HS-5 (cell line): Measurements from ENCODE around the gene STK31.
A peak's percentile ranks its signal among the peaks of the same experiment; 100 is the strongest.
"Not testable (repeated sequence)": the region's sequence is repeated elsewhere in the genome, so short reads cannot be mapped to it uniquely, and the experiment has no call there.

Experiments used
- DNase-seq: peaks from one replicate; pipeline ENCODE4 v3.0.0-alpha.2; 2012; ENCODE audit warnings: low read depth

Gene STK31, protein sequence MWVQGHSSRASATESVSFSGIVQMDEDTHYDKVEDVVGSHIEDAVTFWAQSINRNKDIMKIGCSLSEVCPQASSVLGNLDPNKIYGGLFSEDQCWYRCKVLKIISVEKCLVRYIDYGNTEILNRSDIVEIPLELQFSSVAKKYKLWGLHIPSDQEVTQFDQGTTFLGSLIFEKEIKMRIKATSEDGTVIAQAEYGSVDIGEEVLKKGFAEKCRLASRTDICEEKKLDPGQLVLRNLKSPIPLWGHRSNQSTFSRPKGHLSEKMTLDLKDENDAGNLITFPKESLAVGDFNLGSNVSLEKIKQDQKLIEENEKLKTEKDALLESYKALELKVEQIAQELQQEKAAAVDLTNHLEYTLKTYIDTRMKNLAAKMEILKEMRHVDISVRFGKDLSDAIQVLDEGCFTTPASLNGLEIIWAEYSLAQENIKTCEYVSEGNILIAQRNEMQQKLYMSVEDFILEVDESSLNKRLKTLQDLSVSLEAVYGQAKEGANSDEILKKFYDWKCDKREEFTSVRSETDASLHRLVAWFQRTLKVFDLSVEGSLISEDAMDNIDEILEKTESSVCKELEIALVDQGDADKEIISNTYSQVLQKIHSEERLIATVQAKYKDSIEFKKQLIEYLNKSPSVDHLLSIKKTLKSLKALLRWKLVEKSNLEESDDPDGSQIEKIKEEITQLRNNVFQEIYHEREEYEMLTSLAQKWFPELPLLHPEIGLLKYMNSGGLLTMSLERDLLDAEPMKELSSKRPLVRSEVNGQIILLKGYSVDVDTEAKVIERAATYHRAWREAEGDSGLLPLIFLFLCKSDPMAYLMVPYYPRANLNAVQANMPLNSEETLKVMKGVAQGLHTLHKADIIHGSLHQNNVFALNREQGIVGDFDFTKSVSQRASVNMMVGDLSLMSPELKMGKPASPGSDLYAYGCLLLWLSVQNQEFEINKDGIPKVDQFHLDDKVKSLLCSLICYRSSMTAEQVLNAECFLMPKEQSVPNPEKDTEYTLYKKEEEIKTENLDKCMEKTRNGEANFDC

DNA sequence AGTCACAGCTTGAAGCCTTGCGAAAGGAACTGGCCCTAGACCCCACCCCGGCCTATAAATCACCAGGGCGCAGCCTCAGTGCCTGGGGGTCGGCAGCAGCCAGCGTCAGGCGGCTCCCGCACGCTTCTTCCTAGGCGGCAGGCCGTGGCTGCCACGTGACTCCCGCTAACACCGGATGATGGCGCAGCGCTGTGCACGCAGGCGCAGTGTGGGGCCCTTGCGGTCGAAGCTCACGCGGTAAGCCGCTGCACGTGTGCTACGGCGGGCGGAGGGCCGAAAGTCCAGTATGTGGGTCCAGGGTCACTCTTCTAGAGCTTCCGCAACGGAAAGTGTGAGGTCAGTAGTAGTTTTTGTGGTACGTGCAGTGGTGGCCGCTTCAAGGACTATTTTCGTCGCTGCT is at the start of gene STK31:
TSS of gene STK31 (plus strand) at position 220 of the 400 bp plus-strand sequence. CDS start at position 287, 67 bp downstream.
- no peak for DNase-seq

DNA sequence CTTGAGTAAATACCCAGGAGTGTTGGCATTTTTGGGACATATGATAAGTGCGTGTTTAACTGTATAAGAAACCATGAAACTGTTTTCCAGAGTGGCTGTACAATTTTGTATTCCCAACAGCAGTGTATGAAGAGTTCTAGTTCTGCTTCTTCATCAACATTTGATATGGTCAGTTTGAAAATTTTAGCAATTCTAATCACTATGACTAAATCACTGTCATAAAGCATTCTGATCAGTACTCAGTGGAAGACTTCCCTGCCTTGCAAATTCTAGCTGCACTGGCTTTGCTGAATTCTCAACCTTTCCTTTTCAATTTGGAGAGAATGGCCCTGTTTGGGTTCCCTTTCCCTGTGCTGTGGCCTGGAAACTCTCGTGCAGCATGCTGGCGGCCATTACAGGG is 48.6 kb upstream of the STK31 start:
- no peak for DNase-seq

DNA sequence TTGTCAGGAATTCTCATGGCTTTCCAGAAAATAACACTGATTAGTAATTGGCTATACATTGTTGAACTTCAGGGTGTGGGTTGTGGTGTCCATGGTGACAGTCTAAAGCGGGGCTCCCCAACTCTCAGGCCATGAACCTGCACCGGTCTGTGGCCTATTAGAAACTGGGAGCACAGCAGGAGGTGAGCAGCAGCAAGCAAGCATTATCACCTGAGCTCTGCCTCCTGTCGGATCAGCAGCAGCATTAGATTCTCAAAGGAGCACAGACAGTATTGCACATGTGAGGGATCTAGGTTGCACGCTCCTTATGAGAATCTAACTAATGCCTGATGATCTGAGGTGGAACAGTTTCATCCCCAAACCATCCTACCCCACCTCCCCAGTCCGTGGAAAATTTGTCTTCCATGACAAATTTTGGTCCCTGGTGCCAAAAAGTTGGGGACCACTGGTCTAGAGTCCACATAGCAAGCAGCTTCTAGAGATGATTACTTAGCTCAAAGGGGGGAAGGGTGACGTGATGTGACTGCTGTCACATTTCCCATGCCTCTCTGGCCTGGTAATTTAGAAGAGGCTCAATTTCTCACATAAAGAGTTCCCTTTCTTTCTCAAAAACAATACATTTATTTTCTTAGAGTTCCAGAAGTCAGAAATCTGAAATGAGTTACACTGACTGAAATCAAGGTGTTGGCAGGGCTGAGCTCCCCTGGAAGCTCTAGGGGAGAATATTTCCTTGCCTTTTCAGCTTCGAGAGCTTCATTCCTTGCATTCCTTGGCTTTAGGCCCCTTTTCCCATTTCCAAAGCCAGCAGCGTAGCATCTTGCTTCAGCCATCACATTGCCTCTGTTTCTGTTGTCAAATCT is 47.7 kb upstream of the STK31 start:
- no peak for DNase-seq

DNA sequence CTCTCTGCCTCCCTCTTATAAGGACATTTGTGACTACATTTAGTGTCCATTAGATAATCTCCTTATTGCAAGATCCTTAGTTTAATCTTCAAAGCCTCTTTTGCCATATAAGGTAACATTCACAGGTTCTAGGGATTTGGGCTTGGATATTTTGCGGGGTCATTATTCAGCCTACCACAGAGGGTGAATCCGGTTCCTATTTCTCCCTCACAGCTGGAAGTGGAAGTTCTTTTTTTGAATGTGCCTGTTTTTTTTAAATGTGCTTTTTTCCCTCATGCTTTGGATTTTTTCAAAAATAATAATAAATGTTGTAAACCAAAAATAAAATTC is 47.1 kb upstream of the STK31 start:
- no peak for DNase-seq

DNA sequence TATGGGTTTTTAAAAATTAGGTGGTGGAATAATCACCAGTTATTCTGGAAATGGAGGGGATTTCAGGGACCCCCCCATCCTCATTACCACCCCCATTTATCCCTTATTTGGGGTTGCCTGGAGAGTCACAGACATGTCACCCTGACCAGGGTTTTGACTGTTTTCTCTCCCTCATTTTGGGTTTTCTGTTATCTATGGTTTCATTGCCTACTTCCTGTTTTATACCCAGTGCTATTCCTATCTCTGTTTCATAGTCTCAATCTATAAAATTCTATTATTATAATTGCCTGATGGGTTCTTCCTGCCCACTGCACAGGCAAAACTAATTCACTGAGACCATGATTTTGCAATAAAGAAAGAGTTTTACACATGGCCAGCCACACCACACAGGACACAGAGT is 45.9 kb upstream of the STK31 start:
- no peak for DNase-seq

DNA sequence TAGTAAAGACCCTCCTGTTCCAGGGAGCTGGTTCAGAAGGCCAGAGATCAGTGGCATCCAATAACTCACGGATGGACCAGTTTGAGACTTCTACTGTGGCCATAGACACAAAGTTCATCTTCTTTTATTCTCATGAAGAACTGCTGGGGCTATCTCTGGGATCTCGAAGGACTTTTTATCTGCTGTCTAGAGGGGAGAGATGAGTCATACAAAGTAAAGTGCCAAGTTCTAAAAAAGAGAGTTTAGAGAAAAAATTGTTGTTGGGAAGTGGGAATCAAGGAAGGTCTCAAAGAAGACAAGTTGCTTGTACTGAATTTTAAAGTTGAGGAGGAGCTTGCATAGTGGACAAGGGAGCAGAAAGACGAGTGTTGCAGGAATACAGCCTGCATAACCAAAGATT is 38.0 kb upstream of the STK31 start:
- no peak for DNase-seq

DNA sequence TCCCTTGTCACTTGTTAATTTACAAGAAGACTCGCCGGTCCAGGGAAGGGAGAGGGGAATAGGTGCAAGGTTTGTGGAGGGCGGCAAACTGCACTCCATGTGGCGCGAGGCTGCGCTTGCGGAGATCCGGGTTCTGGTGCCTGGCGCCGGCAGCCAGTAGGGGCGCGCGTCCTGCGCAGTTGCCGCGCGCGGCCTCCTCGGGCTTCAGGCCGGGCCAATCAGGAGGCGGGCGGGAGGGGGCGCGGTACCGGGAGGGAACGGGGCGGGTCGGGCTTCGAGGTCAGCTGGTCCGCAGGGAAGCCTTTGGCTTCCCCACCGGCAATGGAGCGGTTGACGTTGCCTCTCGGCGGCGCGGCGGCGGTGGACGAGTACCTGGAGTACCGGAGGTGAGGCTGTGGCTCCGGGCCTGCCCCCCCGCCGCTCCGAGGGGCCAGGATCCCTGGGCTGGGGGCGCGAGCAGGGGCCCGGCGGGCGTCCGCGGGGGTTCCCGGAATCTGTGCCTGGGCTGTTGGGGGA is 30.1 kb upstream of the STK31 start, which contains the start of gene FAM221A:
TSS of gene FAM221A (plus strand) at position 302 of the 516 bp plus-strand sequence. CDS start at position 322, 20 bp downstream.
- DNase-seq = peak; percentile 32

DNA sequence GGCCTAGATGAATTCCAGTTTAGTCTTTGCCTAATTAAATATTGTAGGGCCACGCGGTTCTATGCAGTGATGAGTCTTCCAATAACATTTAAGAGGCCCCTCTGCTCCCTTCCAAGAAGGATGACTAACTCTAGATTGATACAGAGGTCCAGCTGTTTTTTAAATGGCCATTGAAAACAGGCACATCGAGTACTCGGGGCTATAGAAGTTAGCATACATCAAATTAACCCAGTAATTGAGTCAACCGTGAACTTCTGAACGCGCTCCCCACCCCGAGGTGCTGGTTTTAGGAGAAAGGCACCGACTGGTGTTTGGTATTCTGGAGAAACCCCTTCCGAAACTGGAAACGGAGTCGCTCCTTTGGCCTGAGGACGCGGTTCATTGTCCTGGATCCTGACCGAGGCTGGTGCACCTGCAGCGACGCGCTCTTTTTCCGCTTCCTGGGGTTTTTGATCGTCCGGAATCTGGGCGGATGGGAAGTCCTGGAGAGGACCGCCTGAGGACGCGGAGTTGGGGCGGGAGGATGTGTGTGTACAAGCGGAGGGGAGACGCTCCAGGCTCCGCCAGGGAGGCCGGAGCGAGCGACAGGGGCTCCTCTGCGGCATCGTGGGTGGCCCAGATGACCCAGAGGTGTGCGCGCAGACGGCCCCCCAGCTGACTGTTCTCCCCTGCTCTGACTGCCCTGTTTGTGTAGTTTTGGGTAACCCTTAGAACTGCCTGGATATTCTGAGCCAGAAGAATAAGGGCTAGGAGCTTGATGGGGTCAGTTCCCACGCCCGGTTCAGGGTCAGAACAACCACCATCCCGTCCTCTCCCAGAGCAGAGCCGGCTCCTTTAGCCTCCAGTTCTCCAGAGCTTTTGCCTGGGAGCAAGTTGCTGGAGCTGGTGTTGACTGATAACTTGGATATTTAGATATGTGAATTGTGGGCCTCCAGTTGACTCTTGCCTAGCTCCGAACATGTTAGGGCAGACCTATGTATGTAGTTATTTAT is 29.3 kb upstream of the STK31 start:
- peak; percentile 30 for DNase-seq

DNA sequence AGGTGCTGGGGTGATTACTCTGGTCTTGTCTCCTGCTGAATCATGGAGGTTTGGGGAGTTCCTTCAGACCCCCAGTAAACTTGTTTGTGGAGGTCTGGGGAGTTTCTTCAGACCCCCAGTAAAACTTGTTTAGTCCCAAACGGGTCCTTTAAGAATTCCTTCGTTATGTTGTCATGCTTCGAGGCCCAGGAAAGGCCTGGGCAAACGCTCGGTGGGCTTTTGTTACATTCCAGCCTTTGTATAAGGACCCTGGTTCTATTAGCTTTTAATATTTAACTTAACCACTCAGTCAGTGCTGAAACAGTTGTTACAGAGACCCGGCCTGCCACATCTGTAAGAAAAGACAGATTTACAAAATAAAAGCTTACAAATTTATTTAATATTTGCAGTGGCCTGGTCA is 26.0 kb upstream of the STK31 start:
- not testable (repeated sequence) for DNase-seq

DNA sequence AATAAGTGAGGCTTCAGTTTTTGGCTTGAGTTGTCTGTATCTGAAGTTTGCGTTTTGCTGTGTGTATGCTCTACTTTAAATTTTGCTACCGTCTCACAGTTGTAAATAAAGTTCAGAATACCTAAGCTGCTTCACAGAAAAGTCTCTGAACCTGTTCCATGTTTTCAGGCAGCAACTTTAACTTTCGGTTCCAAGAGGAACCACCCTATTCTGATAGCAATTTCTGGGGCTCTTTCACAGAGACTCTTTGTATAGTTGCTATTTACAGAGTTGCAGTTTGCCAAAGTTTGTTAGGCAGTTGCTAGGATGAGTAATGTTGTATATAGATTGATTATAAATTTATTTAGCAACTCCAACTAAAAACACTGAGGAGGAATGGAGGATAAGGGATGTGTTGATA is 24.3 kb upstream of the STK31 start:
- DNase-seq = no peak

DNA sequence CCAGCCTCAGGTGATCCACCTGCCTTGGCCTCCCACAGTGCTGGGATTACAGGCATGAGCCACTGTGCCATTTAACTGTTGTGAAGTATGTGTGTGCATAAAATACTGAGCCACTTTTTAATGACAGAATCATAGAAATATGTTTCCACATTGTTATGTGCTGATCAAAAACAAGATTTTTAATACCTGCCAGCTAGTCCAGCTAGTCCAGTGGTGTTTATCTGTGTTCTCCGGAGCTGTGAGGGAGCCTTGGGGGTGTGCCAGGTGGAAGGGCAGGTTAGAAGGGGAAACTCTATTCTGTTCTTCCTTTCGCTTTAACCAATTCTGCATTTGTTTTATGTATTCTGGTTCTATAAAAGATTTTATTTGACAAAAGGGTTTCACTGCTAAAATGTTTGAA is 23.0 kb upstream of the STK31 start:
- no peak for DNase-seq

DNA sequence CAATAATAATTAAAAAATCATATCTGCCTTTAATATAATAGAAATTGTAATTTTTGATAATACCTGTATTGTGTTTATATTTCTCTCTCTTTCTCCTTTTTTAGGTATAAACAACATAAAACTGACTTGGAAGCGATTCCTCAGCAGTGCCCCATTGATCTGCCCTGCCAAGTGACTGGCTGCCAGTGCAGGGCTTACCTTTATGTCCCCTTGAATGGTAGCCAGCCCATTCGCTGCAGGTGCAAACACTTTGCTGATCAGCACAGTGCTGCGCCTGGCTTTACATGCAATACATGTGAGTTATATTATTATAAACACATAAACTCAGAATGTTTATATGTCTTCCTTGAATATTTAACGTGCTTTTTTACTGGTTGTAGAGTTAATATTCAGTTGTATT is 20.9 kb upstream of the STK31 start:
- no peak for DNase-seq

DNA sequence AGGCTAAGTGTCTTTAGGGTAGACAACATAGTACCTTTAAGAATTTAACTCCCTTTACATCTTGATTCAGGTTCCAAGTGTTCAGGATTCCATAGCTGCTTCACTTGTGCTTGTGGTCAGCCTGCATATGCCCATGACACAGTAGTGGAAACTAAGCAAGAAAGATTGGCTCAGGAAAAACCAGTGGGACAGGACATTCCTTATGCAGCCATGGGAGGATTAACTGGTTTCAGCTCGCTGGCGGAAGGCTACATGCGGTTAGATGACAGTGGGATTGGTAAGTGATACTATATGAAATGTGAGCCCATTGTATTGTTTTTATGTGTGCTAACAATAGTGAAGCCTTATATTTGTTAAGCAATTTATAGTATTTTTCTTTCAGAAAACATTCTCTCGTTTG is 18.7 kb upstream of the STK31 start:
- DNase-seq = no peak

DNA sequence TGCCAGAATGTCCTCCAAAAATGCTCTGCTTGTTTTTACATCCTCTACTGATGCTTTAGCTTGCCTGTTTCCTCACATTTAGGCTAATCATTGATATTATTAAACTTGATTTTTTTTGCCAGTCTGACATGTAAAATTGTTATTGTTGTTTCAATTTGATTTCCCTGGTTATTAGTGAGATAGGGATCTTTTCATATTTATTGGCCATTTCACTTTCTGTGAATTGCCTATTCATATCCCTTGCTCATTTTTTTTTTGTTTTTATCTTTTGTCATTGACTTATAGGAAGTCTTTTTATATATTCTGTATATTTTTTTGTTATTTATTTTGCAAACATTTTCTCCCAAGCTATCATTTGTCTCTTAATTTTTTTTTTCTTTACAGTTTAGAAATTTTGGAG is 16.8 kb upstream of the STK31 start:
- no peak for DNase-seq

DNA sequence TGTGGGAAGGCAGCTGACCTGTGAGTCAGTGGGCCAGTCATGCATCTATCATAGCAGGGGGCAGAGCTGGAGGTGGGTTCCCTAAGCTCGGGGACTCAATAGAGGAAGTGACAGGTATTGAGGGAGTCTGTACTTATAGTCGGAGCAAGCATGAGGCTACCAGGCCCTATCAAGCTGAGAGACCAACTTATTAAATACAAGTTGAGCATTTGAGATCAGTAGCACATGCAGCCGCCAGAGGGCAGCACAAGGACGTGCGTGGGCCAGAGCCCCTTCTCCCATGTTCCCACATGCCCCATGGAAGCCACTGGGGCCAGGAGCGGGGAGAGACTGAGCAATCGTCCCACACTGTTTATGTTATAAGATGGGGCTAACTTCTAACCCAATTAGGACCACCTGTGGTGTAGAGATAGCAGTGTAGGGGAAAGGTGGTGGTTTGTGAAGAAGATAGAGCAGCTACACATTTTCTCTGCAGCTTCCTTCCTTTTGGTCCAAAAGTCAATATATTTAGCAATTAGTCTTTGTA is 13.0 kb upstream of the STK31 start:
- DNase-seq = no peak

DNA sequence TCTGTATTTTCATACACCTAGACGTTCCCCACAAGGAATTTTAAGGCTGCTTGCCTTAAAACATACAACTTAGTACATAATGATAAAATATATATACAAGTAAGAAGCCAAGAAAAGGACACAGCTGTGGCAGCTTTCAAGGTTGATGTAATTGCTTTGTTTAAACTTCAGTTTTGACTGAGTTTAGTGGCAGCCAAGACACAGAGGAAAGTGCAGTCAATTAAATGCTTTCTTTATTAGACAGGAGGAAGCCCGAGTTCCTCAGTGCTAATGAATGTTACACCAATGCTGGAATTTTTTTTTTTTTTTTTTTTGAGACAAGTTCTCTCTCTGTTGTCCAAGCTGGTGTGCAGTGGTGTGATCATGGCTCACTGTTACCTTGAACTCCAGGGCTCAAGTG is 11.2 kb upstream of the STK31 start:
- no peak for DNase-seq

DNA sequence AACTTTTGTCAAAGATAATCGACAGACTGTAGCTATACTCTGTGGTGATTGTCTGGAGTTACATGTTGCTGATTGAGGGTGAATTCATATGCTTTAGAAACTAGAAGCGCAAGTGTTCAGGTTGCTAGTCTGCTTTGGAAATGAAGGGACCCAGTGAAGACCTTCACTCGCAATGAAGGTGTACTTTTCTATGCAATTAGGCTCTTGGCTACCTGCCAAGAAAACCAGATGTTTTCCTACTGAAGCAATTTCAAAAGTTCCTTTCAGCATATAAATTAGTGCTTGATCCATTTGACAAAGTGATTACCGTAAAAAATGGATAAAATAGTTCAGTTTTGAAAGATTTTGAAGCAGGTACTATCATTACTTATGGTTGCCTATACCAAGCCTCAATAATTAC is 10.0 kb upstream of the STK31 start:
- no peak for DNase-seq

DNA sequence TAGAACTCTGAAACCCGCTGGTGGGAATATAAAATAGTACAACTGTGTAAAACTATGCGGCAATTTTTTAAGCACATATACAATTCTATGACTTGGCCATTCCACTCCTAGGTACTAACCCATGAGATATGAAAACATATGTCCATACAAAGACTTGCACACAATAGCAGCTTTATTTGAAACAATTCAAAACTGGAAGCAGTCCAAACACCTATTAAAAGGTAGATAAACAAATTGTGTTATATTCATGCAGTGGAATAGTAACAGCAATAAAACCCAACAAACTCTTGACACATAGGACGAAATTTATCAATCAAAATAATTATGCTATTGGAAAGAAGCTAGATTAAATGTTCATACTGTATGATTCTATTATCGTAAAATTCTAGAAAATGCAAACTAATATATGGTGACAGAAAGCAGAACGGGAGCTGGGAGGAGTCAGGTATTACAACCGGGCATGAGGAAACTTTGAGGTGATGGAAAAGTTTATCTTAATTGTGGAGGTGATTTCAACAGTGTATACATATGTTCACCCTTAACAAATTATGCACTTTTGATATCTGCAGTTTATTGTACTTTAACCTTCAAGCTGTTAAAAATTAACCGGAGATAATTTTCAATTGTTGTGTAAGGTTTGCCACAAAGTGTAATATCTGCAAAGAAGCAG is 803 bp upstream of the STK31 start:
- DNase-seq = no peak

DNA sequence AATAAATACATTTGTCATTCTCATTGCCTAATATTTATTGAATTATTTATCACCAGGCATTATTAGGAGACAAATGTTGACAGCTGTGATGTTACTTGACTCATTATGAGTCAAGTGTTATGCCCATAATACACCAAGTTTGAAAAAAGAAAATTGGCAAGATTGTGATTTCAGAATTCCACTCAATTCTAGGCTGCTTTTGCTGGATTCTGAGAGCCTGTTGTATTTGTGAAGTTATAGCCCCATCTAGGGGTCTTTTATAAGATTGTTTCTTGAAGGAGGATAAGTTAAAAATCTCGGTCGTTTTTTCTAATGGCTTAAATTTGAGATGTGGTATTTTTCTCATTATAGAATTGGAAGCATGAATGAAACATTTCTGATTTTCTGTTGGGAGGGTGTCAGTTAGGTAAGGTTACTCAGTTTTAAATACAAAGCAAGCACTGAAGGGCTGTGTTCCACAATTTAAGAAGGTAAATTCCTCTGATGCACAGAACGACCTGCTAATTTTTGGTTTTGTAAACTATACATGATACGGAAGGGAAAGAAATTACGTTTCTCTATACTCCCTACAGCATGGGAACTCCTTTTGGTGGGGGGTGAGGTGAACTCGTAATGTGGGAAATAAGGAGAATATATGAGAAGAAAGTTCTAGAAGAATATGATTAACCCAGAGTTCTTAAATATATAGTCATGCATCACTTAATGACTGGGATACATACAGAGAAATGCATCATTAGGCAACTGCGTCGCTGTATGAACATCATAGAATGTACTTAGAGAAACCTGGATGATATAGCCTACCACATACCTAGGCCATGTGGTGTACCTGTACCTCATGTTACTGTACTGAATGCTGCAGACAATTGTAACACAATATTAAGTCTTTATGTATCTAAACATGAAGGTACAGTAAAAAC is 2.6 kb downstream of the STK31 start:
- DNase-seq = peak; percentile 64
